HCEC 1CT (cell line): ENCODE data around the gene PRR14L.

Experiments used
- DNase-seq: peaks from one replicate; pipeline ENCODE4 v3.0.0-alpha.2; 2017

PRR14L gene

GRCh38 chr22:31637891-31638618, 111.9 kb downstream of the PRR14L start:
- no peak for DNase-seq

GRCh38 chr22:31637447-31637890, 112.5 kb downstream of the PRR14L start:
- DNase-seq: no peak

DNA sequence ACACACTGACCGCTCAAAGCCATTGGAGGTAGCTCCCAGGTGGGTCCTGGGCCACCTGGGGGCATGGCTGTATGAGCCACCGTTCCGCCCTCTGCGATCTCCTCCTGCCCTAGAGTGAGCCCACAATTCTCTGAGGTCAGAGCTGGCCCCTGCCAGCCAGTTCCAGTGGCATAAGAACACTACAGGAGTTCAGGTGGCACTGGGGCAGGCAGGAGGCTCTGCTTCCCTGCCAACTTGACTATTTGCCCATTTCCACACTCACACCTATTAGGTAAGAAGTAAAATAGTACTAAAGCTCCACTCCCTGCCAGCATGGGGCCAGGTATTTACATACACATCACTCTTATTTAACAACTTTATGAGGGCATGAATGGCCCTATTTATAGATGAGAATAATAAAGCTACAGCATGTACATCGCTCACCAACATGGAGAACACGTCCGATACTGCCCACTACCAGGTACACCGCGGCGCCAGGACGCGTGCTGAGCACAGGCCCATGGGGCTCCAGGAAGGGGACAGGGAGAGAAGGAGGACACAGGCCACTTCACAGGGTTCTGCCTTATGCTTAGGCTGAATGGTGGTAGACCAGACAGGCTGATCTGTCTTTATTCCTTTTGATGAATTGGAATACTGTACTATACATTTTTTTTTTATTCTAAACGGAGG, 114.2 kb downstream of the PRR14L start:
- no peak for DNase-seq

DNA sequence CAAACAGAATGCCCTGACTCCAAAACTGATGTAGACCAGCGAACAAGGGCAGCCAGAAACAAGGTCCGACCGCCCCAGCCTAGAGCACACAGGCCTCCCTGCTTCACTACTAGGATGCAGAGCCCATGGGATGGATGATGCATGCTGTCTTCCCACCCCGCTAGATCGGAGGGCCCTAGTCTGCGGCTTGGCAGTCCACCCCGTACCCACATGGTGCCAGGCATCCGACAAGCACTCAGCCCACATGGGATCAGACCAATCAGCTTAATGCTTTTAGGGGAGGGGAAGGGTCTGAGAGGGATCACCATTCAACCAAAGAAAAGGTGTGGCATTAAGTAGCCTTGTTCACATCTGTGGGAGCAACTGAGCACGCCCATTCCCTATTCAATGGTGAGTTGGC, 118.5 kb downstream of the PRR14L start:
- DNase-seq: no peak
